Stomach (tissue), 9 donors: ENCODE measurements around the gene OBSCN. TPM values are rescaled to one million over a fixed set of nuclear protein-coding genes. Genes with fewer than 3 reads are reported as not detected.

ENCODE experiments used
- DNase-seq, 2 donors: peaks; one replicate each; pipeline versions ENCODE4 v3.0.0 to v3.0.0-alpha.2; 2013 to 2019
- H3K27ac ChIP-seq, 5 donors: fragments of 200-600 bp in 4 of 5; sonication (generic) in 4 of 5; one replicate each; pipeline ENCODE4 v1.5.1; 2013 to 2019; ENCODE audit warnings: mild to moderate bottlenecking in 1 of 5, moderate library complexity in 1 of 5
- H3K27me3 ChIP-seq, 3 donors: fragments of 200-600 bp; sonication (generic); one replicate each; pipeline ENCODE4 v1.5.1; 2017 to 2019; ENCODE audit warnings: mixed run types in 1 of 3
- H3K36me3 ChIP-seq, 4 donors: fragments of 200-600 bp; sonication (generic); 1 replicate in 3 of 4; 2 replicates in 1 of 4; pipeline ENCODE4 v1.5.1; 2016 to 2019
- H3K4me1 ChIP-seq, 4 donors: fragments of 200-600 bp; sonication (generic); one replicate each; pipeline ENCODE4 v1.5.1; 2016 to 2019
- H3K4me3 ChIP-seq, 4 donors: fragments of 200-600 bp; sonication (generic) in 3 of 4; one replicate each; pipeline ENCODE4 v1.5.1; 2016 to 2019; ENCODE audit warnings: mild to moderate bottlenecking in 1 of 4
- H3K9me3 ChIP-seq, 4 donors: fragments of 200-600 bp; sonication (generic); one replicate each; pipeline ENCODE4 v1.5.1; 2016 to 2019
- CTCF ChIP-seq, 7 experiments: fragments of 450-650 bp in 4 of 7; fragments of 200-600 bp in 3 of 7; sonication (generic) in 3 of 7; IDR thresholded peaks; one replicate each; pipeline ENCODE4 v1.5.1; 2016 to 2019; ENCODE audit warnings: antibody characterized with exemption in 7 of 7, control low read depth in 2 of 7, mild to moderate bottlenecking in 1 of 7
- EP300 ChIP-seq: sonication (generic); formaldehyde crosslinking; IDR thresholded peaks from one replicate; pipeline ENCODE4 v1.6.1; 2017; ENCODE audit warnings: antibody characterized with exemption
- POLR2A ChIP-seq, 4 donors: fragments of 450-650 bp; IDR thresholded peaks; one replicate each; pipeline ENCODE4 v1.6.1; 2016; ENCODE audit warnings: antibody characterized with exemption in 4 of 4, control low read depth in 2 of 4, mild to moderate bottlenecking in 1 of 4, moderate library complexity in 1 of 4
- POLR2AphosphoS5 ChIP-seq, 3 donors: sonication (generic); formaldehyde crosslinking; IDR thresholded peaks; one replicate each; pipeline ENCODE4 v1.6.1; 2016; ENCODE audit warnings: antibody characterized with exemption in 3 of 3
- WGBS, 5 donors: extraction: QIAGEN DNeasy Blood & Tissue Kit in 3 of 5; methylation state at CpG; one replicate each; pipeline versions ENCODE4 v1.1.5 to v1.1.7; 2013 to 2018; 5-methylcytosine and 5-hydroxymethylcytosine counted together
- intact Hi-C: fragments of 100-400 bp; cut with DNase I; formaldehyde crosslinking; loops from one replicate; pipeline ENCODE4 v1.15.1; 2023; ENCODE audit warnings: low total_unique reads
- polyA plus RNA-seq, 3 donors: library from polyadenylated mRNA; stranded (reverse); fragments of 200-250 nt; gene quantifications; one replicate each; pipeline ENCODE4 v1.2.3, GENCODE V29; 2013
- total RNA-seq, 5 donors: library from RNA; depleted of rRNA; stranded (reverse); fragments of >200 nt; gene quantifications; one replicate each; pipeline versions ENCODE4 v1.1.0 to v1.2.3, GENCODE V29; 2014 to 2016
- donor health status: healthy with polysubstance abuse.
- donor health status: Bipolar disorder and iron deficiency.
- donor health status: healthy.

Gene OBSCN
- total and polyA plus RNA-seq, 8 donors: 7.2 to 111 (median 24.7) TPM

DNA sequence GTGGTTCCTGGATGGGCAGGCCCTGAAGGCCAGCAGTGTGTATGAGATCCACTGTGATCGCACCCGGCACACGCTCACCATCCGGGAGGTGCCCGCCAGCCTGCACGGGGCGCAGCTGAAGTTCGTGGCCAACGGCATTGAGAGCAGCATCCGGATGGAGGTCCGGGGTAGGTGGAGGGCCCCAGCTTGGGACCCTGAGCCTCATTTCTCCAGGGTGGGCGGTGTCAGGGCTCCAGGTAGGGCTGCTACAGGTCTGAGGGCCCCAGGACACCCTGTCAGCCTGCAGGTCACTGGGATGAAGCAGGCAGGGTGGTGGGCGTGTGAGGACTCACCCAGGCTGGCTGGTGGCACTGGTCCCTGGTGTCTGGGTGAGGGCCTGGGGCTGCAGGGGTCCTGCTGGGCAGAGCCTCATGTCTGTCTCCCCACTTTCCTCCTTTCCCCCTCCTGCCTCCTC lies 7.8 kb downstream of the OBSCN start:
- H3K36me3 ChIP-seq: peaks cover 0 to 20% (median 10%) of the 10 kb centered on the region in 4 donors
- H3K4me1 ChIP-seq: peaks cover 10 to 22% (median 16%) of the 10 kb centered on the region in 4 donors
- no peak overlapping the region for H3K4me3 ChIP-seq
- no peaks in the 10 kb centered on the region for H3K9me3 ChIP-seq
- 92 to 100% (median 95%) methylated on average over 1 to 13 of the region's 13 CpGs for WGBS, 5 donors
- intact Hi-C loops: no loop called here
- TF ChIP-seq POLR2A (IDR thresholded peaks at IDR 0.05) (no peak), CTCF (IDR thresholded peaks at IDR 0.05) (no peak), EP300 (no peak), POLR2AphosphoS5 (IDR thresholded peaks at IDR 0.05) (no peak)
- DNase-seq: no peak
- no peak overlapping the region for H3K27ac ChIP-seq
- peaks cover 0 to 32% (median 7%) of the 10 kb centered on the region in 3 donors for H3K27me3 ChIP-seq

DNA sequence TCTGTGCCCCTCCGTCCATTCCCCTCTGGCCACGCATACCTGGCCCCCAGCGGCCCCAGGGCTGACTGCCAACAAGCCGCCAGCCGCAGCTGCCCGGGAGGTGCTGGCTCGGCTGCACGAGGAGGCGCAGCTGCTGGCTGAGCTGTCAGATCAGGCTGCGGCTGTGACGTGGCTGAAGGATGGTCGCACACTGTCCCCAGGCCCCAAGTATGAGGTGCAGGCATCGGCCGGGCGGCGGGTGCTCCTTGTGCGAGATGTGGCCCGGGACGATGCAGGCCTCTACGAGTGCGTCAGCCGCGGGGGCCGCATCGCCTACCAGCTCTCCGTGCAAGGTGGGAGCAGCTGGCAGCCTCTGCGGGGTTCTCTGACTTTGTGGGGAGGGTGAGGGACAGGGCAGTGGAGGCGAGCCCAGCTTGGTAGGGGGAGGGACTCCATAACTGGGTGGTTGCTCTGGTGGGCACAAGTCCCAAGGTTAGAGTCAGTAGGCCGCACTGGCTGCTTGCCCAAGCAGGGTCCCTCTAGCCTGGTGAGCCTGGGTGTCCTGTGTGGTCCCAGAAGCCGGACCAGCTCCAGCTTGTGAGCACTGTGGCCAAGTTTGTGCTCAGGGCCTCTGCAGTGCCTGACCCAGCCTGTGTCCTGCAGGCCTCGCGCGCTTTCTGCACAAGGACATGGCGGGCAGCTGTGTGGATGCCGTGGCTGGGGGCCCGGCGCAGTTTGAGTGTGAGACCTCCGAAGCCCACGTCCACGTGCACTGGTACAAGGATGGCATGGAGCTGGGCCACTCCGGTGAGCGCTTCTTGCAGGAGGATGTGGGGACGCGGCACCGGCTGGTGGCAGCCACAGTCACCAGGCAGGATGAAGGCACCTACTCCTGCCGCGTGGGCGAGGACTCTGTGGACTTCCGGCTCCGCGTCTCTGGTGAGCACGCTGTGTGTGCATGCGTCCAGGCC lies 8.8 kb downstream of the OBSCN start:
- Histone ChIP-seq H3K36me3 (peaks cover 0 to 26% (median 10%) of the 10 kb centered on the region in 4 donors), H3K27ac (no peak overlapping the region), H3K4me1 (peaks cover 10 to 22% (median 16%) of the 10 kb centered on the region in 4 donors), H3K9me3 (no peaks in the 10 kb centered on the region), H3K27me3 (peaks cover 0 to 24% (median 7%) of the 10 kb centered on the region in 3 donors), H3K4me3 (no peak overlapping the region)
- TF ChIP-seq POLR2AphosphoS5 (IDR thresholded peaks at IDR 0.05): no peak
- TF ChIP-seq EP300: no peak
- no peak for TF ChIP-seq POLR2A (IDR thresholded peaks at IDR 0.05)
- no peak for TF ChIP-seq CTCF (IDR thresholded peaks at IDR 0.05)
- WGBS, 5 donors: 82 to 89% (median 86%) methylated on average over 29 to 53 of the region's 53 CpGs
- peak in 1 of 2 donors; percentile 7 for DNase-seq
- intact Hi-C loops: no loop called here

DNA sequence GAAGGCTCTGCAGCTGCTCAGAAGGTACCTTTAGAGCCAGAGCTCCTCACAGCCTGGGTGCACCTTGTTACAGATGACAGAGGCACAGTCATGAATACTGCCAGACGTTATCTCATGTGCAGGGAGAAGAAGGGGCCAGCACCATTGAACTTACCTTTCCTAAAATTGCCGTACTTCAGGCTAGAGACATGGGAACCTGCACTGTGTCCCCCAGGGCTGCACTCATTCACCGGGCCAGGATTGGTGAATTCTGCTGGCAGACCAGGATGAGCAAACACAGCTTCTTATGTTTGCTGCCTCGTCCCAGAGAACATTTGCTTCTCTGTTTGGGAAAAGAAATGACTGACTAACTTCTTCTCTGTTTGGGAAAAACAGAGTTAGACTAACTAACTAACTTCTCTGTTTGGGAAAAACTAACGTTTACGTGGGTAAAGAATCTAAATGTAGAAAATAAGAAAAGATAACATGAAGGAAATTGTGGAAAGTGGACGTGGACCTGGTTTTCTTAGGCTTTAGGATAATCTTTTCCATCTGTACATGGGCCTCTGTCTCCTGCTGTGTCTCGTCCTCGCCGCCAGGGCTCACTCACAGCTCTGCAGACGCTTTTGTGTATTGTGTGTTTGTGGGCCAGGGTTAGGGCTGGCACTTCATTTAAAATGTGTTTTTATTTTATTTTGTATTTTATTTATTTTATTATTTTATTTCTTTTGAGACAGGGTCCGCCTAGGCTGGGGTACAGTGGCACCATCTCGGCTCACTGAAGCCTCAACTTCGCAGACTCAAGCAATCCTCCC lies 9.9 kb downstream of the OBSCN start:
- intact Hi-C loops: no loop called here
- Histone ChIP-seq H3K36me3 (peaks cover 0 to 27% (median 10%) of the 10 kb centered on the region in 4 donors), H3K4me1 (peaks cover 6 to 17% (median 11%) of the 10 kb centered on the region in 4 donors), H3K27ac (no peak overlapping the region), H3K27me3 (peaks cover 0 to 13% (median 3%) of the 10 kb centered on the region in 3 donors), H3K4me3 (no peak overlapping the region), H3K9me3 (no peaks in the 10 kb centered on the region)
- TF ChIP-seq CTCF (IDR thresholded peaks at IDR 0.05) (no peak), POLR2AphosphoS5 (IDR thresholded peaks at IDR 0.05) (no peak), POLR2A (IDR thresholded peaks at IDR 0.05) (no peak), EP300 (no peak)
- 80 to 86% (median 84%) methylated on average over 14 of the region's 14 CpGs for WGBS, 5 donors
- no peak for DNase-seq
